Adipose tissue (tissue), 3 donors: ENCODE measurements around the gene HERC6. TPM values are rescaled to one million over a fixed set of nuclear protein-coding genes. Genes with fewer than 3 reads are reported as not detected.
"Not testable (repeated sequence)": the region's sequence is repeated elsewhere in the genome, so short reads cannot be mapped to it uniquely, and the experiment has no call there.

ENCODE experiments used
- H3K27ac ChIP-seq: one replicate; pipeline ENCODE4 v1.5.1; 2013; ENCODE audit warnings: low read depth, low read length
- WGBS, 3 donors: extraction: QIAGEN DNeasy Blood & Tissue Kit; methylation state at CpG; one replicate each; pipeline ENCODE4 v1.1.7; 2013; 5-methylcytosine and 5-hydroxymethylcytosine counted together
- polyA plus RNA-seq, 3 donors: library from polyadenylated mRNA; stranded (reverse); fragments of 200-250 nt; gene quantifications; one replicate each; pipeline ENCODE4 v1.2.3, GENCODE V29; 2013
- donor health status: healthy with polysubstance abuse.
- donor health status: Bipolar disorder and iron deficiency.
- donor health status: healthy.

HERC6 gene
- polyA plus RNA-seq, 3 donors = 1.7 to 5.2 (median 4.0) TPM

- H3K27ac ChIP-seq = not testable (repeated sequence)
- WGBS, 3 donors = 84 to 89% (median 85%) methylated on average over 7 of the region's 7 CpGs
Measured at GRCh38 chr4:88369180-88369812, 9.4 kb upstream of the HERC6 start.

- H3K27ac ChIP-seq = no peak overlapping the region
- 83 to 90% (median 85%) methylated on average over 4 of the region's 4 CpGs for WGBS, 3 donors
Measured at GRCh38 chr4:88381123-88381522, 2.5 kb downstream of the HERC6 start.

- 13 to 26% (median 23%) methylated on average over 1 of the region's 1 CpG for WGBS, 3 donors
- H3K27ac ChIP-seq = no peak overlapping the region
Measured at GRCh38 chr4:88382621-88383020, 4.0 kb downstream of the HERC6 start.

GRCh38 chr4:88390128-88390527 is 11.5 kb downstream of the HERC6 start:
- WGBS, 3 donors = 96 to 97% (median 97%) methylated on average over 2 of the region's 2 CpGs
- H3K27ac ChIP-seq = no peak overlapping the region

GRCh38 chr4:88391703-88392102 is 13.1 kb downstream of the HERC6 start:
- no peak overlapping the region for H3K27ac ChIP-seq
- 58 to 92% (median 63%) methylated on average over 1 of the region's 1 CpG for WGBS, 3 donors

- H3K27ac ChIP-seq = no peak overlapping the region
- 70 to 90% (median 89%) methylated on average over 2 of the region's 2 CpGs for whole genome bisulfite sequencing, 3 donors
Measured at GRCh38 chr4:88396681-88397080, 18.0 kb downstream of the HERC6 start.

GRCh38 chr4:88398381-88398780 is 19.7 kb downstream of the HERC6 start:
- H3K27ac ChIP-seq = no peak overlapping the region
- 55 to 80% (median 62%) methylated on average over 2 of the region's 2 CpGs for WGBS, 3 donors

GRCh38 chr4:88409206-88409605 is 30.6 kb downstream of the HERC6 start:
- no peak overlapping the region for H3K27ac ChIP-seq
- WGBS, 3 donors = 91 to 94% (median 93%) methylated on average over 2 of the region's 2 CpGs

GRCh38 chr4:88409789-88410188 is 31.1 kb downstream of the HERC6 start:
- H3K27ac ChIP-seq = no peak overlapping the region
- WGBS, 3 donors = 96 to 100% (median 96%) methylated on average over 1 of the region's 1 CpG

GRCh38 chr4:88411491-88412096 is 32.9 kb downstream of the HERC6 start:
- no peak overlapping the region for H3K27ac ChIP-seq
- 87 to 93% (median 92%) methylated on average over 3 of the region's 3 CpGs for WGBS, 3 donors

- 66 to 68% (median 68%) methylated on average over 1 of the region's 1 CpG for WGBS, 3 donors
Measured at GRCh38 chr4:88413801-88414200, 35.1 kb downstream of the HERC6 start.

GRCh38 chr4:88414755-88415154 is 36.1 kb downstream of the HERC6 start:
- H3K27ac ChIP-seq = no peak overlapping the region
- 86 to 92% (median 91%) methylated on average over 4 of the region's 4 CpGs for WGBS, 3 donors

More at GRCh38 chr4:88413801-88414200, 35.1 kb downstream of the HERC6 start:
- no peak overlapping the region for H3K27ac ChIP-seq

GRCh38 chr4:88415982-88416381 is 37.3 kb downstream of the HERC6 start:
- WGBS, 3 donors = 79 to 89% (median 81%) methylated on average over 2 of the region's 2 CpGs
- H3K27ac ChIP-seq = no peak overlapping the region

- 59 to 91% (median 85%) methylated on average over 3 of the region's 3 CpGs for WGBS, 3 donors
- H3K27ac ChIP-seq = no peak overlapping the region
Measured at GRCh38 chr4:88418411-88418810, 39.8 kb downstream of the HERC6 start.

GRCh38 chr4:88419874-88420273 is 41.2 kb downstream of the HERC6 start:
- H3K27ac ChIP-seq = no peak overlapping the region
- 48 to 87% (median 81%) methylated on average over 5 of the region's 5 CpGs for WGBS, 3 donors

GRCh38 chr4:88420844-88421243 is 42.2 kb downstream of the HERC6 start:
- H3K27ac ChIP-seq = no peak overlapping the region
- 95 to 98% (median 97%) methylated on average over 1 of the region's 1 CpG for WGBS, 3 donors

- WGBS, 3 donors = 89 to 96% (median 90%) methylated on average over 2 of the region's 2 CpGs
Measured at GRCh38 chr4:88422403-88422802, 43.8 kb downstream of the HERC6 start.

GRCh38 chr4:88429401-88429800 is 50.7 kb downstream of the HERC6 start:
- 46 to 67% (median 64%) methylated on average over 1 of the region's 1 CpG for WGBS, 3 donors
- H3K27ac ChIP-seq = no peak overlapping the region

More at GRCh38 chr4:88422403-88422802, 43.8 kb downstream of the HERC6 start:
- no peak overlapping the region for H3K27ac ChIP-seq

- no peak overlapping the region for H3K27ac ChIP-seq
- 94 to 97% (median 94%) methylated on average over 1 of the region's 1 CpG for WGBS, 3 donors
Measured at GRCh38 chr4:88435987-88436693, 57.5 kb downstream of the HERC6 start.
